ENCODE results near the gene MAOA.

DNA sequence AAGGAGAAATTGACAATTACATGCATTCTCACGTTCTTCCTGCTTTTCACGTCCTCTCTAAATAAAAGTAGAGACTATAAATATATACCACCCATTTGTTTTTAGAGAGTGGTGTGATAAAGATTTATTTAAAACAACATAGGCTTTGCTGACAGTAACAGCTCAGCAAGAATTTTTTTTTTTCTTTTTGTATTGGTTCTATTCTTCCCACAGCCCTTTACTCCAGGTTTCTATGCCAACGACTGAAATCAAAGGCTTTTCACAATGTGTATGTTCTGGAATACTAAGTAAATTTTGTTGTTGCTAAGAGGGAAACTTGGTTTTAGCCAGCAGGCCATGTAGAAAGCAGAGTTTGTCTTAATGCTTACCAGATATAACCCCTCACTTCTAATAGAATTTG is 43.4 kb downstream of the MAOA start:
- TF ChIP-seq, protein P1, sequence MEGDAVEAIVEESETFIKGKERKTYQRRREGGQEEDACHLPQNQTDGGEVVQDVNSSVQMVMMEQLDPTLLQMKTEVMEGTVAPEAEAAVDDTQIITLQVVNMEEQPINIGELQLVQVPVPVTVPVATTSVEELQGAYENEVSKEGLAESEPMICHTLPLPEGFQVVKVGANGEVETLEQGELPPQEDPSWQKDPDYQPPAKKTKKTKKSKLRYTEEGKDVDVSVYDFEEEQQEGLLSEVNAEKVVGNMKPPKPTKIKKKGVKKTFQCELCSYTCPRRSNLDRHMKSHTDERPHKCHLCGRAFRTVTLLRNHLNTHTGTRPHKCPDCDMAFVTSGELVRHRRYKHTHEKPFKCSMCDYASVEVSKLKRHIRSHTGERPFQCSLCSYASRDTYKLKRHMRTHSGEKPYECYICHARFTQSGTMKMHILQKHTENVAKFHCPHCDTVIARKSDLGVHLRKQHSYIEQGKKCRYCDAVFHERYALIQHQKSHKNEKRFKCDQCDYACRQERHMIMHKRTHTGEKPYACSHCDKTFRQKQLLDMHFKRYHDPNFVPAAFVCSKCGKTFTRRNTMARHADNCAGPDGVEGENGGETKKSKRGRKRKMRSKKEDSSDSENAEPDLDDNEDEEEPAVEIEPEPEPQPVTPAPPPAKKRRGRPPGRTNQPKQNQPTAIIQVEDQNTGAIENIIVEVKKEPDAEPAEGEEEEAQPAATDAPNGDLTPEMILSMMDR (conservative IDR thresholded peaks at IDR 0.05; ENCODE audit: low read depth, low read length), result no peak
- no peak for TF ChIP-seq EZH2 (IDR thresholded peaks at IDR 0.05; ENCODE audit: low read length, unreplicated experiment)
